ENCODE data around the gene LRFN3.
A peak's percentile ranks its signal among the peaks of the same experiment; 100 is the strongest.
"Not testable (repeated sequence)": the region's sequence is repeated elsewhere in the genome, so short reads cannot be mapped to it uniquely, and the experiment has no call there.

LRFN3 gene

DNA sequence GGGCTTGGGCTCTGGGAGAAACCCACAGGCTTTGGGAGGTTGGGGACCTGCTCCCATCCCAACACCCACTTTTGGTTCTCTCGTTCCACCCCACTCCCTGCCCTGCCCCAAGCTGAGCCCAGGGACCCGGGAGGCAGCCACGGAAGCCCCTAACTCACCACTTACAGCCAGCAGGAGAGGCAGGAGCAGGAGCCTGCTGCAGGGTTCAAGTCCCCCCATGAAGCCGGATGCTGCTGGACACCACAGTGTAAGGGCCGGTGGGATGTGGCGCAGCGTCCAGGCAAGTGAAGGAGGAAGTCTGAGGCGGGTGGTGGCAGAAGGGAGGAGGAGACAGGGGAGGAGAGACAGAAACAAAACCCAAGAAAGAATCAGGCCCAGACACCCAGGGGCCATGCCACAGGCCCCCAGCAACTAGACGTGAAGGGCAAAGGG, 28.1 kb upstream of the LRFN3 start, which contains the start of gene TYROBP:
Gene TYROBP (minus strand): TSS at position 286 of the 432 bp plus-strand sequence. CDS start 67 bp downstream, at position 219.
- no peak for DNase-seq

DNA sequence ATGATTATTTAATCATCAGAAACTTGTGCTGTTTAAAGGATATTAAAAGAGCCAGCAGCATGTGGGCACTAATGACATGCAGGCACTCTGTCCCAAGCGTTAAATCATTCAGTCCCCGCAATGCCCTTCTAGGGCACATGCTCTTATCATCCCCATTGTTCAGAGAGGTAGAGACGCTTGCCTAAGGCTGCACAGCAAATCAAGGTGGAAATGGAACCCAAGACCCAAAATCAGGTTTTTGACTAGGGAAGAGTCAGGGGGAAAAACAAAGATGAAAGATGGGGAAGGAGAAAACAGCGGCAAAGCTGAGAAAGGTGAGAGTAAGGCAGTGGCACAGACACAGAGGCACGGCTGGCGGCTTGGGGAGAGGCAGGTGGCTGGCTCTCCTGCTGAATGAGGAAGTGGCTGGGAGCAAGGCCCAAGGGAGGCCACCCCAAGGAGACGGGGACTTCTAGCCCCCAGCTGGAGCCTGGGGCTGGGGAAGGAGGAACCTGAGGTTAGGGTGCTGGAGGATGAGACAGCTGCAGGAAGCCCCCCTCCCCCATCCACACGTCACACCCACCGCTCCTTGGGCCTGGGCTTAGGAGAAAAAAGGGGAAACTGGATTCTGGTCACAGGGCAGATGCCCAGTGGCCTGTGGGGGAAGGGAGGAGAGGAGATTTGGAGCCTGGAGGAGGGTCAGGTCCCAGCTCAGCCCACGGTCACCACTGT, 27.0 kb upstream of the LRFN3 start:
- DNase-seq = peak; percentile 92

DNA sequence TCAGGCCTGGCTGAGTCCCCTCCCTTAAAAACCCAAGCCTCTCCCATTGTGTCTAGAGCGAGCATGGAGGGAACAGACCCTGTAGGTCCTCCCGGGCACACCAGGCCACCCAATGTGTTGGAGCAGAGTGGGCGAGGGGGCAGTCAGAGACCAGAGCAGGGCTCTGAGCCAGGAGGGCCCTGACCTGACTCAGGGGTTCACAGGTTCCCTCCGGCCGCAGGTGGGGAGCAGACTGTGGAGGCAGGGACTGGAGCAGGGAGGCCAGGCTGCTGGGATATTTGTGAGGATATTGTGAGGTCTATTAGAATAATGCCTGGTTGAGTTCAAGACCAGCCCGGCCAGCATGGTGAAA, 26.5 kb upstream of the LRFN3 start:
- no peak for DNase-seq

DNA sequence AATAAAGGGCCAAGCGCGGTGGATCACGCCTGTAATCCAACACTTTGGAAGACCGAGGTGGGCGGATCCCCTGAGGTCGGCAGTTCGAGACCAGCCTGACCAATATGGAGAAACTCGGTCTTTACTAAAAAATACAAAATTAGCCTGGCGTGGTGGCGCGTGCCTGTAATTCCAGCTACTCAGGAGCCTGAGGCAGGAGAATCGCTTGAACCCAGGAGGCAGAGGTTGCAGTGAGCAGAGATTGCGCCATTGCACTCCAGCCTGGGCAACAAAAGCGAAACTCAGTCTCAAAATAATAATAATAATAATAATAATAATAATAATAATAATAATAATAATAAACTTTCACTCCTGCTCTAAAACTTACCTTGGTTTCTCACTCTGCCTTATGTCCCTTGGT, 25.8 kb upstream of the LRFN3 start:
- DNase-seq = not testable (repeated sequence)

DNA sequence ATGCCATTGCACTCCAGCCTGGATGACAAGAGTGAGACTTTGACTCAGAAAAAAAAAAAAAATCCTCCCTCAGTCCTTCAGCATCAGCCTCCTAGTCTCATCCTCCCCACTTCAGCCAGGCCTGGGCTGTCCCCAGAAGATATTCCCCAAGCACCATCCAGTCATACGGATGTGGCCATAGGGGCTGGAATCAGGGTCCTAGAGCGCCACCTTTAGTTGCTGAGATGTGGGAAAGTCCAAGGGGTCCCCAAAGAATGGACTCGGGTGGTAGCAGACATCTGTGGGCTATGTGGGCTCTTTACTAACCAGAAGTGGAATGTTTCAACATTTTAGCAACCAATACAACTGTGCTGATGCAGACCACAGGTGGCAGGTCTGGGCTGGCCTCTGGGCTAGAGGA, 25.0 kb upstream of the LRFN3 start:
- DNase-seq = no peak

DNA sequence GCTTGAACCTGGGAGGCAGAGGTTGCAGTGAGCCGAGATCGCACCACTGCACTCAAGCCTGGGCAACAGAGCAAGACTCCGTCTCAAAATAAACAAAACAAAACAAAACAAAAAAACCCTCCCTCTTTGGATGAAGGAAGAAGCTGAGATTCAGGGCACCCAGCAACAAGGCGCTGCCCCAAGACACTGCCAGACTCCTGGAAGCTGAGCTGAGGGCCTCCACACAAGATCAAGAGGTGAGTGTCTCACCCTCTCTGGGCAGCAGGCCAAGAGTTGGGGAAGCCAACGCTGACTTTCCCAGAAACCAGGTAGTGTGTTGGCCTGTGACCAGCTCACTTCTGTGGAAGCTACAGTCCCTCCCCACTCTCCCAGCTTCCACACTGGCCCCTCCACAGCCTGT, 24.4 kb upstream of the LRFN3 start:
- DNase-seq = no peak

DNA sequence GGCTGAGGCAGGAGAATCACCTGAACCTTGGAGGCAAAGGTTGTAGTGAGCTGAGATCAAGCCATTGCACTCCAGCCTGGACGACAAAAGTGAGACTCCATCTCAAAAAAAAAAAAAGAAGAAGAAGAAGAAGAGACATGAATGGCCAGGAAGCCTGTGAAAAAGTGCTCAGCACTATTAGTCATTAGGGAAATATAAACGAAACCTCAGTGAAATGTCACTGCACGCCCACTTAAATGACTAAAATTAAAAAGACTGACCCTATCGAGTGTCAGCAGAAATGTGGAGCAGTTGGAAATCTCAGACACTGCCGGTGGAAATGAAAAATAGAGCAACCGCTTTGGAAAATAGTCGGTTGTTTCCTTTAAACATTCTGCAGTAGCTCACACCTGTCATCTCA, 22.6 kb upstream of the LRFN3 start:
- no peak for DNase-seq

GRCh38 chr19:35915443-35915842, 20.7 kb upstream of the LRFN3 start:
- no peak for DNase-seq

- DNase-seq = no peak
These were observed 16.9 kb upstream of the LRFN3 start for GRCh38 chr19:35919306-35919705.

DNA sequence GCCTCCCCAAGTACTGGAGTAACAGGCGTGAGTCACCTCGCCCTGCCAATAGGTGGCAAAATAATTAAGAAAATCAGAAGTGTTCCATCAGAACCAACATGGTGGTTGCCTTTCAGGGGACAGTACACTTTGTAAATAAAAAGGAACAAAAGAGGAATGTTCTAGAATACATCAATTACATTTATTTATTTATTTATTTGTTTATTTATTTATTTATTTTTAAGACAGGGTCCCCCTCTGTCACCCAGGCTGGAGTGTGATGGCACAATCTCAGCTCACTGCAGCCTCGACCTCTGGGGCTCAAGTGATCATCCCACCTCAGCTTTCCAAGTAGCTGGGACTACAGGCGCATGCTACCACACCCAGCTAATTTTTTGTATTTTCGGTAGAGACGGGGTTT, 15.2 kb upstream of the LRFN3 start:
- DNase-seq = no peak

DNA sequence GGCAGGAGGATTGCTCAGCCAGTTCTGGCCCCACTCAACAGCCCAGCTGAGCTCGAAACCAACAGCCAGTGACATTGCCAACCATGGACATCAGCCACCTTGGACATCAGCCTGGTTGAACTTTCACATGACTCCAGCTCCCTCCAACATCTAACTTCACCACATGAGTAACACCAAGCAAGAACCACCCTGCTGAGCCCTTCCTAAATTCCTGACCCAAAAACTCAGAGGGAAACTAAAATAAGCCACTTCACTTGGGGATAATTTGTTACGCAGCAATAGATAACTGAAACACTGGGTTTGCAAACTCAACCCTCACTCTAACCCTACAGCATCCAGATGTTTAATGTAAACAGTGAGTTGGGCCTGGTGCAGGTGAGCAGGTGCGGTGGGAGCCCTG, 10.7 kb upstream of the LRFN3 start:
- DNase-seq = no peak

DNA sequence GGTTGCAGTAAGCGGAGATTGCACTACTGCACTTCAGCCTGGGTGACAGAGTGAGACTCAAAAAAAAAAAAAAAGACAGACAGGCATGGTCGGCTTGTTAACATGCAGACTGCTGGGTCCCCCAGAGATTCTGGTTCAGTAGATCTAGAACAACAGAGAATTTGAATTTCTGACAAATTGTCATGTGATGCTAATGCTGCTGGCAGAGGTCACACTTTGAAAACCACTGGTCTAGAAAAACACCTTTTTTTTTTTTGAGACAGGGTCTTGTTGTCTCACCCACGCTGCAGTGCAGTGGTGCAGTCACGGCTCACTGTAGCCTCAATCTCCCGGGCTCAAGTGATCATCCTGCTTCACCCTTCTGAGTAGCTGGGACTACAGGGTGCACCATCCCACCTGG, 7.7 kb upstream of the LRFN3 start:
- DNase-seq = no peak

GRCh38 chr19:35929876-35930275, 6.3 kb upstream of the LRFN3 start:
- no peak for DNase-seq

- peak; percentile 86 for DNase-seq
These were observed 4.9 kb upstream of the LRFN3 start for GRCh38 chr19:35931161-35931873.

DNA sequence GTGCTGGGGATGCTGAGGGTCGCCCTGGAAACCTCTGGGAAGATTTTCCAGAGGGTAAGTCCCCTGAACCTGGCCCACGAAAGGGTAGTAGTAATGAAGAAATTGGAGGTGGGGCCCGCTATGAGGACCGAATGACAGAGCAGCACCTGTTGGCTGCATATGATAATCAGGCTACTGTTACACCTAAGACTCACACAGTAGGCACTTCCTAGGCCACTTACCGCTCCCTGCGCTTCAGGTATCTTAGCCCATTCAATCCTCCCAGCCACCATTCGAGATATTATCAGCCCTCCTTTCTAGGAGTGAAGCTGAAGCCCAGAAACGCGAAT, 4.3 kb upstream of the LRFN3 start:
- no peak for DNase-seq

GRCh38 chr19:35932291-35932936, 3.8 kb upstream of the LRFN3 start:
- no peak for DNase-seq

- DNase-seq = no peak
These were observed 629 bp downstream of the LRFN3 start for GRCh38 chr19:35936738-35937268.

DNA sequence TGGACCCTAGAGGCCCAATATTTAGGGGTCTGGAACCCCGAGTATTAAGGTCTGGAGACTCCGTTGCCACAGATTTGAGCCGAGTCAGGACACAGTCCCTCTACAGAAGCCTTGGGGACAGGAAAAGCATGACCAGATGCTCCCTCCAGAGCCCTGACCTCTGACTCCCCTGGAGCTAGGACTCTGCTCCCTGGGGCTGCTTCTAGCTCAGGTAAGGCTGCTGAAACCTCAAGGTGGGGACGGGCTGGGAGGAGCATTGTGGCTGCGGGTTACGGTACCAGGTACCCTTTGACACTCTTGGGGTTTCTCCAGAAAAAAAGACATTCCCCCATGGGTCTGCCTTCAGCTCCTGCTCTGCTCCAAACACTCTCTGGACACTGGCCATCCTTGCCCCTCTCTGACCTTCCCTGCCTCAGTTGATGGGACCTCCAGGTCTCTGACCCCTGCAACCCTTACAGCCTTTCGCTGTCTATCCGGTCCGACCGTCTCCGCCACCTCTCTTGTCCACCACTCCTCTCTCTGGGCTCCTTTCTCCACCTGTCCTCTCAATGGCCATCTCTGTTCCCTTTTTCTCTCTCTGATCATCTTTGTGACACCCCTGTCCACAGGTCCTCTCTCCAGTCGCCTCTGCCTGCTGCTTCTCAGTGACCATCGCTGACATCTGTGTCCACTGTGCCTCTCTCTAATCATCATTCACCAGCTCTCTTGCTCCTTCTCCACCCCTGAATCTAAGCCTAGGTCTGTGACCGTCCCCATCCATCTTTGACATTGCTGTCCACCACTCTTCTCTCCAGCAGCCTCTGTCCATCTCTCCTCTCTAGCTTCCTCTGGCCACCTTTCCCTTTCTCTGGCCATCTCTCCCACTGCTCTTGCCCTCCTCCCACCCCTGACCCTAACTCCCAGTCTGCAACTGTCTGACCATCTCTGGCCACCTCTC, 1.4 kb downstream of the LRFN3 start:
- DNase-seq = no peak

- no peak for DNase-seq
These were observed 2.4 kb downstream of the LRFN3 start for GRCh38 chr19:35938282-35939224.

DNA sequence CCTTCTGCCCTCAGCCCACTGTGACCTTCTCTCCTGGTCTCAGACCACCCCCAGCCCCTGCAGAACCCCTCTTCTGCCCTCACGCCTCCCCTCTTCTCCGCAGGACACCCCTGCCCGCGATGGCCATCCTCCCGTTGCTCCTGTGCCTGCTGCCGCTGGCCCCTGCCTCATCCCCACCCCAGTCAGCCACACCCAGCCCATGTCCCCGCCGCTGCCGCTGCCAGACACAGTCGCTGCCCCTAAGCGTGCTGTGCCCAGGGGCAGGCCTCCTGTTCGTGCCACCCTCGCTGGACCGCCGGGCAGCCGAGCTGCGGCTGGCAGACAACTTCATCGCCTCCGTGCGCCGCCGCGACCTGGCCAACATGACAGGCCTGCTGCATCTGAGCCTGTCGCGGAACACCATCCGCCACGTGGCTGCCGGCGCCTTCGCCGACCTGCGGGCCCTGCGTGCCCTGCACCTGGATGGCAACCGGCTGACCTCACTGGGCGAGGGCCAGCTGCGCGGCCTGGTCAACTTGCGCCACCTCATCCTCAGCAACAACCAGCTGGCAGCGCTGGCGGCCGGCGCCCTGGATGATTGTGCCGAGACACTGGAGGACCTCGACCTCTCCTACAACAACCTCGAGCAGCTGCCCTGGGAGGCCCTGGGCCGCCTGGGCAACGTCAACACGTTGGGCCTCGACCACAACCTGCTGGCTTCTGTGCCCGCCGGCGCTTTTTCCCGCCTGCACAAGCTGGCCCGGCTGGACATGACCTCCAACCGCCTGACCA, 3.3 kb downstream of the LRFN3 start:
- no peak for DNase-seq

Measured in SIG-M5 (cell line).